Esophagus muscularis mucosa (tissue), 4 donors: Measurements from ENCODE around the gene DAW1. TPM values are rescaled to one million over a fixed set of nuclear protein-coding genes. Genes with fewer than 3 reads are reported as not detected.

Source experiments
- DNase-seq: peaks from one replicate; pipeline ENCODE4 v3.0.0-alpha.2; 2017; ENCODE audit errors: extremely low spot score
- H3K27ac ChIP-seq, 4 donors: fragments of 200-600 bp; sonication (generic); replicated peaks in 1 of 4; 1 replicate in 3 of 4; 2 replicates in 1 of 4; pipeline ENCODE4 v1.5.1; 2016 to 2019; ENCODE audit warnings: mild to moderate bottlenecking in 1 of 4
- H3K27me3 ChIP-seq, 4 donors: fragments of 200-600 bp; sonication (generic); one replicate each; pipeline versions ENCODE4 v1.5.1 to v1.6.0; 2016 to 2019
- H3K36me3 ChIP-seq, 4 donors: fragments of 200-600 bp; sonication (generic); one replicate each; pipeline ENCODE4 v1.5.1; 2016 to 2019
- H3K4me1 ChIP-seq, 4 donors: fragments of 200-600 bp; sonication (generic); one replicate each; pipeline ENCODE4 v1.5.1; 2016 to 2019
- H3K4me3 ChIP-seq, 4 donors: fragments of 200-600 bp; sonication (generic); 1 replicate in 2 of 4; 2 replicates in 2 of 4; pipeline ENCODE4 v1.5.1; 2016 to 2019; ENCODE audit warnings: mild to moderate bottlenecking in 4 of 4, moderate library complexity in 1 of 4
- H3K9me3 ChIP-seq, 4 donors: fragments of 200-600 bp; sonication (generic); 1 replicate in 3 of 4; 2 replicates in 1 of 4; pipeline ENCODE4 v1.5.1; 2016 to 2019
- CTCF ChIP-seq, 3 experiments: fragments of 200-600 bp in 2 of 3; fragments of 450-650 bp in 1 of 3; sonication (generic) in 2 of 3; IDR thresholded peaks; one replicate each; pipeline ENCODE4 v1.5.1; 2017 to 2019; ENCODE audit warnings: antibody characterized with exemption in 3 of 3, mild to moderate bottlenecking in 2 of 3, moderate library complexity in 1 of 3
- EP300 ChIP-seq: sonication (generic); formaldehyde crosslinking; IDR thresholded peaks from one replicate; pipeline ENCODE4 v1.6.1; 2017; ENCODE audit warnings: antibody characterized with exemption
- POLR2A ChIP-seq: fragments of 450-650 bp; IDR thresholded peaks from one replicate; pipeline ENCODE4 v1.6.1; 2017; ENCODE audit warnings: antibody characterized with exemption, moderate library complexity, mild to moderate bottlenecking, low read depth
- POLR2AphosphoS5 ChIP-seq, 2 donors: sonication (generic); formaldehyde crosslinking; IDR thresholded peaks; one replicate each; pipeline ENCODE4 v1.6.1; 2017; ENCODE audit warnings: antibody characterized with exemption in 2 of 2
- WGBS: methylation state at CpG from one replicate; pipeline ENCODE4 v1.1.5; 2018; 5-methylcytosine and 5-hydroxymethylcytosine counted together
- intact Hi-C: fragments of 100-400 bp; cut with DNase I; formaldehyde crosslinking; loops from one replicate; pipeline ENCODE4 v1.15.1; 2023
- small RNA-seq, 3 donors: library from RNA; depleted of rRNA; stranded (forward); fragments of <200 nt; gene quantifications; one replicate each; pipeline ENCODE3, GENCODE V24; 2016
- total RNA-seq, 4 donors: library from RNA; depleted of rRNA; stranded (reverse); fragments of >200 nt; gene quantifications; one replicate each; pipeline versions ENCODE4 v1.1.0 to v1.2.1, GENCODE V29; 2016

The DAW1 gene
- total RNA-seq, 4 donors from 2014 or later = 0.26 to 0.33 TPM; not detected in 2

GRCh38 chr2:227960317-227960716, 88.9 kb downstream of the DAW1 start:
- Histone ChIP-seq H3K27ac (no peak overlapping the region), H3K4me1 (no peaks in the 10 kb centered on the region), H3K36me3 (no peaks in the 10 kb centered on the region), H3K9me3 (peaks cover 0 to 7% (median 3%) of the 10 kb centered on the region in 4 donors), H3K4me3 (no peak overlapping the region), H3K27me3 (no peaks in the 10 kb centered on the region)
- no peak for TF ChIP-seq POLR2A
- no peak for TF ChIP-seq CTCF (IDR thresholded peaks at IDR 0.05)
- TF ChIP-seq POLR2AphosphoS5 (IDR thresholded peaks at IDR 0.05) = no peak
- no peak for TF ChIP-seq EP300
- WGBS = 85% methylated on average over 3 of the region's 3 CpGs
- intact Hi-C loops = no loop called here
- DNase-seq = no peak

GRCh38 chr2:227971619-227972230, 100.3 kb downstream of the DAW1 start:
- no peaks in the 10 kb centered on the region for H3K36me3 ChIP-seq
- TF ChIP-seq POLR2AphosphoS5 (IDR thresholded peaks at IDR 0.05) (no peak), EP300 (no peak)
- no peak for DNase-seq
- H3K9me3 ChIP-seq = no peaks in the 10 kb centered on the region
- intact Hi-C loops = no loop called here
- H3K4me3 ChIP-seq = no peak overlapping the region
- H3K27me3 ChIP-seq = no peaks in the 10 kb centered on the region
- no peaks in the 10 kb centered on the region for H3K4me1 ChIP-seq
- no peak overlapping the region for H3K27ac ChIP-seq
- 80% methylated on average over 7 of the region's 7 CpGs for WGBS

GRCh38 chr2:227973241-227973640, 101.8 kb downstream of the DAW1 start:
- 60% methylated on average over 3 of the region's 3 CpGs for WGBS
- intact Hi-C loops = no loop called here

More at GRCh38 chr2:227973241-227973640, 101.8 kb downstream of the DAW1 start:
- Histone ChIP-seq H3K27me3 (no peaks in the 10 kb centered on the region), H3K9me3 (no peaks in the 10 kb centered on the region), H3K36me3 (no peaks in the 10 kb centered on the region), H3K27ac (no peak overlapping the region), H3K4me3 (no peak overlapping the region), H3K4me1 (no peaks in the 10 kb centered on the region)
- DNase-seq = no peak
- TF ChIP-seq CTCF (IDR thresholded peaks at IDR 0.05) (no peak), EP300 (no peak), POLR2A (no peak), POLR2AphosphoS5 (IDR thresholded peaks at IDR 0.05) (no peak)

Small RNAs within 50 kb of the gene (small RNA-seq; reads per million reads assigned to genes)
- 0 reads per million in 3 donors for gene RF00402

Other genes with a start within 250 kb of the DAW1 start
- not detected for gene SCYGR5, start 204.8 kb upstream of the DAW1 start, total RNA-seq
- 1 to 10 TPM in 1 of 4 donors, under 1 TPM in 3; 0.40 to 1.5 (median 0.69) TPM for gene SLC19A3, start 153.6 kb upstream of the DAW1 start, total RNA-seq
- gene SCYGR6, start 146.9 kb upstream of the DAW1 start, total RNA-seq = not detected
- gene SCYGR7, start 143.3 kb upstream of the DAW1 start, total RNA-seq = not detected
- not detected for gene SCYGR8, start 125.7 kb upstream of the DAW1 start, total RNA-seq
- gene CCL20, start 57.8 kb upstream of the DAW1 start, total RNA-seq = 1 to 10 TPM in 1 of 4 donors, not detected in 3; 3.5 TPM